ENCODE results near the gene ARID3A.

ARID3A gene

GRCh38 chr19:963486-963951, 37.7 kb downstream of the ARID3A start:
- no peak for DNase-seq (ENCODE audit: low read depth)

GRCh38 chr19:964116-964520, 38.3 kb downstream of the ARID3A start:
- DNase-seq (ENCODE audit: low read depth), result no peak

GRCh38 chr19:964761-965694, 39.2 kb downstream of the ARID3A start:
- no peak for DNase-seq (ENCODE audit: low read depth)

- DNase-seq (ENCODE audit: low read depth), result no peak
These were observed 40.8 kb downstream of the ARID3A start for GRCh38 chr19:966485-967088.

- DNase-seq (ENCODE audit: low read depth), result no peak
These were observed 44.9 kb downstream of the ARID3A start for GRCh38 chr19:970695-971094.

GRCh38 chr19:971795-972194, 46.0 kb downstream of the ARID3A start:
- no peak for DNase-seq (ENCODE audit: low read depth)

GRCh38 chr19:972281-972680, 46.4 kb downstream of the ARID3A start:
- no peak for DNase-seq (ENCODE audit: low read depth)

GRCh38 chr19:973726-974563, 48.1 kb downstream of the ARID3A start:
- no peak for DNase-seq (ENCODE audit: low read depth)

GRCh38 chr19:974564-975257, 48.9 kb downstream of the ARID3A start:
- no peak for DNase-seq (ENCODE audit: low read depth)

- no peak for DNase-seq (ENCODE audit: low read depth)
These were observed 50.6 kb downstream of the ARID3A start for GRCh38 chr19:976476-976875.

- no peak for DNase-seq (ENCODE audit: low read depth)
These were observed 51.2 kb downstream of the ARID3A start for GRCh38 chr19:977058-977464.

- no peak for DNase-seq (ENCODE audit: low read depth)
These were observed 53.5 kb downstream of the ARID3A start for GRCh38 chr19:979318-979741.

- no peak for DNase-seq (ENCODE audit: low read depth)
These were observed 54.5 kb downstream of the ARID3A start for GRCh38 chr19:980133-980998.

GRCh38 chr19:982567-983170, 56.8 kb downstream of the ARID3A start:
- no peak for DNase-seq (ENCODE audit: low read depth)

GRCh38 chr19:984165-984967, 58.5 kb downstream of the ARID3A start, which contains the start of gene WDR18:
Gene WDR18, plus strand, starts transcription at chr19:984345. Its CDS starts 9 bp downstream, at chr19:984354.
- peak; percentile 43 for DNase-seq (ENCODE audit: low read depth)

- DNase-seq (ENCODE audit: low read depth), result no peak
These were observed 60.2 kb downstream of the ARID3A start for GRCh38 chr19:986083-986482.

- no peak for DNase-seq (ENCODE audit: low read depth)
These were observed 62.2 kb downstream of the ARID3A start for GRCh38 chr19:988081-988480.

GRCh38 chr19:988510-988909, 62.7 kb downstream of the ARID3A start:
- DNase-seq (ENCODE audit: low read depth), result no peak

GRCh38 chr19:989381-990081, 63.7 kb downstream of the ARID3A start:
- no peak for DNase-seq (ENCODE audit: low read depth)
